ENCODE data around the gene UMODL1. TPM values are rescaled to one million over a fixed set of nuclear protein-coding genes. Genes with fewer than 3 reads are reported as not detected.

Gene UMODL1
- total and polyA plus RNA-seq, 2 donors (not counting 3 experiments of a cell fraction or from before 2014, with no cell fraction given), result not detected

DNA sequence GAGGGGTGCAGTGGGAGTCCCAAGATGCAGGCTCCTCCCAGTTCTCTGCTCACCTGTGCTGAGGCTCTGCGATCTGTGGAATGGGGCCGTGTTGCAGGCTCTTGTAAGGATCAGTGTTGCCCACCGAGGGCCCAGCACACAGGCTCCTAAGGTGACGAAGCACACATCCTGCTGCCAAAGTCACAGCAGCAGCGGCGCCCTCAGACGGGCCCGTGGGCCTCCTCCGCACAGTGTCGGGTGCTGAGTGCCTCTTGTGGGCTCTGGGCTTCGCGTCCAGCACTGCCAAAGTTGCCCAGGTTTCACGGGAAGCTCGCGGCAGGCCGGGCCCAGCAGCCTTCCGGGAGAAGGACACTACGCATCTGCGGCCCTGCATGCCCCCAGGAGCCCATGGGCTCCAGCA, 75.7 kb downstream of the UMODL1 start:
- Histone ChIP-seq H3K9ac (replicated peaks; ENCODE audit: extremely low read depth, insufficient read depth, low read length) (no peak overlapping the region), H3K4me1 (ENCODE audit: control insufficient read depth, extremely low read depth, insufficient read depth, low read length) (no peaks in the 10 kb centered on the region), H4K20me1 (replicated peaks; ENCODE audit: control insufficient read depth, extremely low read depth, insufficient read depth, low read length) (no peaks in the 10 kb centered on the region), H3K9me3 (replicated peaks; ENCODE audit: control insufficient read depth, insufficient read depth, low read length) (no peaks in the 10 kb centered on the region), H3K27me3 (ENCODE audit: control insufficient read depth in 2 of 2, insufficient read depth in 2 of 2, low read length in 2 of 2) (peaks cover 4% of the 10 kb centered on the region in 2 experiments), H3K4me2 (ENCODE audit: insufficient read depth, low read length) (no peak overlapping the region), H3K4me3 (replicated peaks in 1 of 3; ENCODE audit: insufficient read depth in 1 of 3, low read depth in 1 of 3, low read length in 3 of 3) (no peak overlapping the region), H3K27ac (ENCODE audit: insufficient read depth, low read depth, low read length) (no peak overlapping the region), H3K79me2 (ENCODE audit: control insufficient read depth, insufficient read depth, low read length) (no peaks in the 10 kb centered on the region), H3K9me1 (replicated peaks; ENCODE audit: control insufficient read depth, extremely low read depth, insufficient read depth, low read length) (no peaks in the 10 kb centered on the region), H3K36me3 (ENCODE audit: control insufficient read depth in 2 of 2, extremely low read depth in 1 of 2, insufficient read depth in 2 of 2, low read length in 2 of 2) (no peaks in the 10 kb centered on the region), H2AFZ (ENCODE audit: low read depth, low read length) (no peak overlapping the region)
- DNase-seq (ENCODE audit: low read depth, low spot score) (no peak), FAIRE-seq (no peak)
- dilution Hi-C loops (cut with MboI; ENCODE audit: extremely low pct_ligation_motif_present, low sequenced_read_pairs), result no loop called here
- no TSS peak for BruUV-seq (replicated peaks)
- ChIA-PET POLR2A (no interaction called here), CTCF (interaction anchor here (0.8 to 5.3 kb wide), 7 partner anchors 49 to 234 kb away, joined by 3 to 131 read pairs (median 7); partner anchors contain the start of gene ABCG1)
- TF ChIP-seq FOS (IDR thresholded peaks at IDR 0.05; ENCODE audit: borderline replicate concordance, insufficient read depth, low read length), result no peak
- no peak for TF ChIP-seq GATA2 (IDR thresholded peaks at IDR 0.05; ENCODE audit: insufficient read depth, insufficient read length, low read depth, low read length)
- TF ChIP-seq MYC (IDR thresholded peaks at IDR 0.05; ENCODE audit: low read depth, low read length), result no peak
- TF ChIP-seq POLR2A (IDR thresholded peaks at IDR 0.05; ENCODE audit: low read depth, low read length), result no peak
- TF ChIP-seq, protein P1, sequence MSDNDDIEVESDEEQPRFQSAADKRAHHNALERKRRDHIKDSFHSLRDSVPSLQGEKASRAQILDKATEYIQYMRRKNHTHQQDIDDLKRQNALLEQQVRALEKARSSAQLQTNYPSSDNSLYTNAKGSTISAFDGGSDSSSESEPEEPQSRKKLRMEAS (IDR thresholded peaks at IDR 0.05; ENCODE audit: insufficient read depth, insufficient read length), result no peak
- no peak for TF ChIP-seq POLR2AphosphoS5 (IDR thresholded peaks at IDR 0.05; ENCODE audit: insufficient read depth, low read depth, low read length)
- no peak for TF ChIP-seq JUN (IDR thresholded peaks at IDR 0.05; ENCODE audit: borderline replicate concordance, insufficient read depth, insufficient read length, low read depth)
- TF ChIP-seq, protein P2, sequence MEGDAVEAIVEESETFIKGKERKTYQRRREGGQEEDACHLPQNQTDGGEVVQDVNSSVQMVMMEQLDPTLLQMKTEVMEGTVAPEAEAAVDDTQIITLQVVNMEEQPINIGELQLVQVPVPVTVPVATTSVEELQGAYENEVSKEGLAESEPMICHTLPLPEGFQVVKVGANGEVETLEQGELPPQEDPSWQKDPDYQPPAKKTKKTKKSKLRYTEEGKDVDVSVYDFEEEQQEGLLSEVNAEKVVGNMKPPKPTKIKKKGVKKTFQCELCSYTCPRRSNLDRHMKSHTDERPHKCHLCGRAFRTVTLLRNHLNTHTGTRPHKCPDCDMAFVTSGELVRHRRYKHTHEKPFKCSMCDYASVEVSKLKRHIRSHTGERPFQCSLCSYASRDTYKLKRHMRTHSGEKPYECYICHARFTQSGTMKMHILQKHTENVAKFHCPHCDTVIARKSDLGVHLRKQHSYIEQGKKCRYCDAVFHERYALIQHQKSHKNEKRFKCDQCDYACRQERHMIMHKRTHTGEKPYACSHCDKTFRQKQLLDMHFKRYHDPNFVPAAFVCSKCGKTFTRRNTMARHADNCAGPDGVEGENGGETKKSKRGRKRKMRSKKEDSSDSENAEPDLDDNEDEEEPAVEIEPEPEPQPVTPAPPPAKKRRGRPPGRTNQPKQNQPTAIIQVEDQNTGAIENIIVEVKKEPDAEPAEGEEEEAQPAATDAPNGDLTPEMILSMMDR (IDR thresholded peaks at IDR 0.05; ENCODE audit: extremely low read depth in 1 of 2, insufficient read depth in 1 of 2, low read depth in 1 of 2, low read length in 2 of 2), result no peak
- no peak for TF ChIP-seq EZH2 (IDR thresholded peaks at IDR 0.05; ENCODE audit: borderline replicate concordance, low read depth, low read length, severe bottlenecking)
- intact Hi-C loops (cut with micrococcal nuclease), result loop anchor here (10.0 kb wide), 1 partner anchor 188 kb away; no protein-coding TSS in a partner anchor

Data from endothelial cell of umbilical vein (primary cell).